ENCODE measurements around the gene NES. TPM values are rescaled to one million over a fixed set of nuclear protein-coding genes. Genes with fewer than 3 reads are reported as not detected.

The NES gene
- total and polyA plus RNA-seq, 2 experiments from 2014 or later: 25.0 to 95.9 TPM

DNA sequence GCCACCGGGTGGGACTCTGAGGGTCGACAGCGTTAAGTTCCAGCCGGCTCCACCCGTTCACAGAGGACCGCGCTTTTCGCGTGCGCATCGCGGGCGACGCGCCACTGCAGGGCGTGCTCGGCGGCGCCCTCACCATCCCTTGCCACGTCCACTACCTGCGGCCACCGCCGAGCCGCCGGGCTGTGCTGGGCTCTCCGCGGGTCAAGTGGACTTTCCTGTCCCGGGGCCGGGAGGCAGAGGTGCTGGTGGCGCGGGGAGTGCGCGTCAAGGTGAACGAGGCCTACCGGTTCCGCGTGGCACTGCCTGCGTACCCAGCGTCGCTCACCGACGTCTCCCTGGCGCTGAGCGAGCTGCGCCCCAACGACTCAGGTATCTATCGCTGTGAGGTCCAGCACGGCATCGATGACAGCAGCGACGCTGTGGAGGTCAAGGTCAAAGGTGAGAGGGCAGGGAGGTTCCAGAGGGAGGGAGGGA lies 30.4 kb downstream of the NES start:
- H3K79me2 ChIP-seq (replicated peaks; ENCODE audit: insufficient read depth): no peaks in the 10 kb centered on the region
- ATAC-seq: peak; percentile 4; the same call in 1 of the 3 replicates
- H3K9me3 Mint-ChIP-seq: no peaks in the 10 kb centered on the region

More for the DNA sequence above, 30.4 kb downstream of the NES start:
- Histone ChIP-seq H4K20me1 (replicated peaks; ENCODE audit: insufficient read depth) (peaks cover 3% of the 10 kb centered on the region; the same call in 1 of the 2 replicates), H3K9me2 (ENCODE audit: insufficient read depth) (no peaks in the 10 kb centered on the region), H3F3A (replicated peaks; ENCODE audit: low read depth) (peaks cover 12% of the 10 kb centered on the region; the same call in 1 of the 2 replicates), H3K36me3 (ENCODE audit: insufficient read depth) (no peaks in the 10 kb centered on the region), H3K27ac (ENCODE audit: low read depth) (no peak overlapping the region), H3K4me3 (peak overlapping the region; percentile 49), H3K27me3 (ENCODE audit: insufficient read depth) (peaks cover 100% of the 10 kb centered on the region), H3K4me2 (peak overlapping the region; percentile 75), H3K4me1 (ENCODE audit: insufficient read depth) (peaks cover 8% of the 10 kb centered on the region; the same call in 1 of the 2 replicates), H2AFZ (peak overlapping the region; percentile 47; the same call in 1 of the 2 replicates)
- H3K4me1 Mint-ChIP-seq: peaks cover 19% of the 10 kb centered on the region
- no peak overlapping the region for H3K4me3 Mint-ChIP-seq
- DNase-seq (ENCODE audit: low spot score): peak; percentile 60
- peaks cover 41% of the 10 kb centered on the region for H3K27me3 Mint-ChIP-seq (ENCODE audit: insufficient read depth, low read depth, poor library complexity)
- TF ChIP-seq, protein P1, sequence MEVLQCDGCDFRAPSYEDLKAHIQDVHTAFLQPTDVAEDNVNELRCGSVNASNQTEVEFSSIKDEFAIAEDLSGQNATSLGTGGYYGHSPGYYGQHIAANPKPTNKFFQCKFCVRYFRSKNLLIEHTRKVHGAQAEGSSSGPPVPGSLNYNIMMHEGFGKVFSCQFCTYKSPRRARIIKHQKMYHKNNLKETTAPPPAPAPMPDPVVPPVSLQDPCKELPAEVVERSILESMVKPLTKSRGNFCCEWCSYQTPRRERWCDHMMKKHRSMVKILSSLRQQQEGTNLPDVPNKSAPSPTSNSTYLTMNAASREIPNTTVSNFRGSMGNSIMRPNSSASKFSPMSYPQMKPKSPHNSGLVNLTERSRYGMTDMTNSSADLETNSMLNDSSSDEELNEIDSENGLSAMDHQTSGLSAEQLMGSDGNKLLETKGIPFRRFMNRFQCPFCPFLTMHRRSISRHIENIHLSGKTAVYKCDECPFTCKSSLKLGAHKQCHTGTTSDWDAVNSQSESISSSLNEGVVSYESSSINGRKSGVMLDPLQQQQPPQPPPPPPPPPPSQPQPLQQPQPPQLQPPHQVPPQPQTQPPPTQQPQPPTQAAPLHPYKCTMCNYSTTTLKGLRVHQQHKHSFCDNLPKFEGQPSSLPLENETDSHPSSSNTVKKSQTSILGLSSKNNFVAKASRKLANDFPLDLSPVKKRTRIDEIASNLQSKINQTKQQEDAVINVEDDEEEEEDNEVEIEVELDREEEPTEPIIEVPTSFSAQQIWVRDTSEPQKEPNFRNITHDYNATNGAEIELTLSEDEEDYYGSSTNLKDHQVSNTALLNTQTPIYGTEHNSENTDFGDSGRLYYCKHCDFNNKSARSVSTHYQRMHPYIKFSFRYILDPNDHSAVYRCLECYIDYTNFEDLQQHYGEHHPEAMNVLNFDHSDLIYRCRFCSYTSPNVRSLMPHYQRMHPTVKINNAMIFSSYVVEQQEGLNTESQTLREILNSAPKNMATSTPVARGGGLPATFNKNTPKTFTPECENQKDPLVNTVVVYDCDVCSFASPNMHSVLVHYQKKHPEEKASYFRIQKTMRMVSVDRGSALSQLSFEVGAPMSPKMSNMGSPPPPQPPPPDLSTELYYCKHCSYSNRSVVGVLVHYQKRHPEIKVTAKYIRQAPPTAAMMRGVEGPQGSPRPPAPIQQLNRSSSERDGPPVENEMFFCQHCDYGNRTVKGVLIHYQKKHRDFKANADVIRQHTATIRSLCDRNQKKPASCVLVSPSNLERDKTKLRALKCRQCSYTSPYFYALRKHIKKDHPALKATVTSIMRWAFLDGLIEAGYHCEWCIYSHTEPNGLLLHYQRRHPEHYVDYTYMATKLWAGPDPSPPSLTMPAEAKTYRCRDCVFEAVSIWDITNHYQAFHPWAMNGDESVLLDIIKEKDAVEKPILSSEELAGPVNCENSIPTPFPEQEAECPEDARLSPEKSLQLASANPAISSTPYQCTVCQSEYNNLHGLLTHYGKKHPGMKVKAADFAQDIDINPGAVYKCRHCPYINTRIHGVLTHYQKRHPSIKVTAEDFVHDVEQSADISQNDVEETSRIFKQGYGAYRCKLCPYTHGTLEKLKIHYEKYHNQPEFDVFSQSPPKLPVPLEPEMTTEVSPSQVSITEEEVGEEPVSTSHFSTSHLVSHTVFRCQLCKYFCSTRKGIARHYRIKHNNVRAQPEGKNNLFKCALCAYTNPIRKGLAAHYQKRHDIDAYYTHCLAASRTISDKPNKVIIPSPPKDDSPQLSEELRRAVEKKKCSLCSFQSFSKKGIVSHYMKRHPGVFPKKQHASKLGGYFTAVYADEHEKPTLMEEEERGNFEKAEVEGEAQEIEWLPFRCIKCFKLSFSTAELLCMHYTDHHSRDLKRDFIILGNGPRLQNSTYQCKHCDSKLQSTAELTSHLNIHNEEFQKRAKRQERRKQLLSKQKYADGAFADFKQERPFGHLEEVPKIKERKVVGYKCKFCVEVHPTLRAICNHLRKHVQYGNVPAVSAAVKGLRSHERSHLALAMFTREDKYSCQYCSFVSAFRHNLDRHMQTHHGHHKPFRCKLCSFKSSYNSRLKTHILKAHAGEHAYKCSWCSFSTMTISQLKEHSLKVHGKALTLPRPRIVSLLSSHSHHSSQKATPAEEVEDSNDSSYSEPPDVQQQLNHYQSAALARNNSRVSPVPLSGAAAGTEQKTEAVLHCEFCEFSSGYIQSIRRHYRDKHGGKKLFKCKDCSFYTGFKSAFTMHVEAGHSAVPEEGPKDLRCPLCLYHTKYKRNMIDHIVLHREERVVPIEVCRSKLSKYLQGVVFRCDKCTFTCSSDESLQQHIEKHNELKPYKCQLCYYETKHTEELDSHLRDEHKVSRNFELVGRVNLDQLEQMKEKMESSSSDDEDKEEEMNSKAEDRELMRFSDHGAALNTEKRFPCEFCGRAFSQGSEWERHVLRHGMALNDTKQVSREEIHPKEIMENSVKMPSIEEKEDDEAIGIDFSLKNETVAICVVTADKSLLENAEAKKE (CRISPR knock-in tag; IDR thresholded peaks at IDR 0.05): no peak
- TF ChIP-seq STAT1 (IDR thresholded peaks at IDR 0.05; ENCODE audit: unreplicated experiment) (no peak), NANOG (IDR thresholded peaks at IDR 0.05; ENCODE audit: borderline replicate concordance) (no peak), ZNF114 (CRISPR knock-in tag; IDR thresholded peaks at IDR 0.05) (no peak), EZH2phosphoT487 (IDR thresholded peaks at IDR 0.05; ENCODE audit: unreplicated experiment) (peak; percentile 55), CREB1 (CRISPR knock-in tag; IDR thresholded peaks at IDR 0.05; ENCODE audit: low read depth) (no peak), EZH2 (IDR thresholded peaks at IDR 0.05; ENCODE audit: low read depth, unreplicated experiment) (peak; percentile 47)
- TF ChIP-seq, protein P2, sequence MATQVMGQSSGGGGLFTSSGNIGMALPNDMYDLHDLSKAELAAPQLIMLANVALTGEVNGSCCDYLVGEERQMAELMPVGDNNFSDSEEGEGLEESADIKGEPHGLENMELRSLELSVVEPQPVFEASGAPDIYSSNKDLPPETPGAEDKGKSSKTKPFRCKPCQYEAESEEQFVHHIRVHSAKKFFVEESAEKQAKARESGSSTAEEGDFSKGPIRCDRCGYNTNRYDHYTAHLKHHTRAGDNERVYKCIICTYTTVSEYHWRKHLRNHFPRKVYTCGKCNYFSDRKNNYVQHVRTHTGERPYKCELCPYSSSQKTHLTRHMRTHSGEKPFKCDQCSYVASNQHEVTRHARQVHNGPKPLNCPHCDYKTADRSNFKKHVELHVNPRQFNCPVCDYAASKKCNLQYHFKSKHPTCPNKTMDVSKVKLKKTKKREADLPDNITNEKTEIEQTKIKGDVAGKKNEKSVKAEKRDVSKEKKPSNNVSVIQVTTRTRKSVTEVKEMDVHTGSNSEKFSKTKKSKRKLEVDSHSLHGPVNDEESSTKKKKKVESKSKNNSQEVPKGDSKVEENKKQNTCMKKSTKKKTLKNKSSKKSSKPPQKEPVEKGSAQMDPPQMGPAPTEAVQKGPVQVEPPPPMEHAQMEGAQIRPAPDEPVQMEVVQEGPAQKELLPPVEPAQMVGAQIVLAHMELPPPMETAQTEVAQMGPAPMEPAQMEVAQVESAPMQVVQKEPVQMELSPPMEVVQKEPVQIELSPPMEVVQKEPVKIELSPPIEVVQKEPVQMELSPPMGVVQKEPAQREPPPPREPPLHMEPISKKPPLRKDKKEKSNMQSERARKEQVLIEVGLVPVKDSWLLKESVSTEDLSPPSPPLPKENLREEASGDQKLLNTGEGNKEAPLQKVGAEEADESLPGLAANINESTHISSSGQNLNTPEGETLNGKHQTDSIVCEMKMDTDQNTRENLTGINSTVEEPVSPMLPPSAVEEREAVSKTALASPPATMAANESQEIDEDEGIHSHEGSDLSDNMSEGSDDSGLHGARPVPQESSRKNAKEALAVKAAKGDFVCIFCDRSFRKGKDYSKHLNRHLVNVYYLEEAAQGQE (IDR thresholded peaks at IDR 0.05; ENCODE audit: unreplicated experiment): no peak
- TF ChIP-seq, protein P3, sequence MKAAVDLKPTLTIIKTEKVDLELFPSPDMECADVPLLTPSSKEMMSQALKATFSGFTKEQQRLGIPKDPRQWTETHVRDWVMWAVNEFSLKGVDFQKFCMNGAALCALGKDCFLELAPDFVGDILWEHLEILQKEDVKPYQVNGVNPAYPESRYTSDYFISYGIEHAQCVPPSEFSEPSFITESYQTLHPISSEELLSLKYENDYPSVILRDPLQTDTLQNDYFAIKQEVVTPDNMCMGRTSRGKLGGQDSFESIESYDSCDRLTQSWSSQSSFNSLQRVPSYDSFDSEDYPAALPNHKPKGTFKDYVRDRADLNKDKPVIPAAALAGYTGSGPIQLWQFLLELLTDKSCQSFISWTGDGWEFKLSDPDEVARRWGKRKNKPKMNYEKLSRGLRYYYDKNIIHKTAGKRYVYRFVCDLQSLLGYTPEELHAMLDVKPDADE (IDR thresholded peaks at IDR 0.05): no peak
- TF ChIP-seq, protein P4, sequence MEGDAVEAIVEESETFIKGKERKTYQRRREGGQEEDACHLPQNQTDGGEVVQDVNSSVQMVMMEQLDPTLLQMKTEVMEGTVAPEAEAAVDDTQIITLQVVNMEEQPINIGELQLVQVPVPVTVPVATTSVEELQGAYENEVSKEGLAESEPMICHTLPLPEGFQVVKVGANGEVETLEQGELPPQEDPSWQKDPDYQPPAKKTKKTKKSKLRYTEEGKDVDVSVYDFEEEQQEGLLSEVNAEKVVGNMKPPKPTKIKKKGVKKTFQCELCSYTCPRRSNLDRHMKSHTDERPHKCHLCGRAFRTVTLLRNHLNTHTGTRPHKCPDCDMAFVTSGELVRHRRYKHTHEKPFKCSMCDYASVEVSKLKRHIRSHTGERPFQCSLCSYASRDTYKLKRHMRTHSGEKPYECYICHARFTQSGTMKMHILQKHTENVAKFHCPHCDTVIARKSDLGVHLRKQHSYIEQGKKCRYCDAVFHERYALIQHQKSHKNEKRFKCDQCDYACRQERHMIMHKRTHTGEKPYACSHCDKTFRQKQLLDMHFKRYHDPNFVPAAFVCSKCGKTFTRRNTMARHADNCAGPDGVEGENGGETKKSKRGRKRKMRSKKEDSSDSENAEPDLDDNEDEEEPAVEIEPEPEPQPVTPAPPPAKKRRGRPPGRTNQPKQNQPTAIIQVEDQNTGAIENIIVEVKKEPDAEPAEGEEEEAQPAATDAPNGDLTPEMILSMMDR (conservative IDR thresholded peaks at IDR 0.05; ENCODE audit: low read depth in 2 of 2): no peak
- no peak overlapping the region for H3K27ac Mint-ChIP-seq
- no peaks in the 10 kb centered on the region; the same call in 2 of the 3 replicates for H3K36me3 Mint-ChIP-seq (ENCODE audit: low read depth)
